HEK293 (cell line): ENCODE results near the gene CALCOCO1.

ENCODE experiments used
- GLIS1 ChIP-seq: fragments of 450-650 bp; formaldehyde crosslinking; IDR thresholded peaks from 2 replicates; pipeline ENCODE4 v1.5.1; 2016; ENCODE audit warnings: missing biosample characterization, missing genetic modification characterization
- GLIS2 ChIP-seq: fragments of 450-650 bp; formaldehyde crosslinking; IDR thresholded peaks from 2 replicates; pipeline ENCODE4 v1.5.1; 2016; ENCODE audit warnings: missing biosample characterization, missing genetic modification characterization
- KLF16 ChIP-seq: fragments of 450-650 bp; formaldehyde crosslinking; IDR thresholded peaks from 2 replicates; pipeline ENCODE4 v1.5.1; 2017; ENCODE audit warnings: missing biosample characterization, missing genetic modification characterization
- SP2 ChIP-seq: fragments of 450-650 bp; formaldehyde crosslinking; IDR thresholded peaks from 2 replicates; pipeline ENCODE4 v1.5.1; 2016; ENCODE audit warnings: missing biosample characterization, missing genetic modification characterization
- TRIM28 ChIP-seq: IDR thresholded peaks from 2 replicates; pipeline ENCODE4 v1.6.1; 2011; ENCODE audit warnings: low read length, control low read depth, borderline replicate concordance
- ZBTB48 ChIP-seq: fragments of 450-650 bp; formaldehyde crosslinking; IDR thresholded peaks from 2 replicates; pipeline ENCODE4 v1.5.1; 2016; ENCODE audit warnings: missing biosample characterization, missing genetic modification characterization
- ZFP37 ChIP-seq: fragments of 450-650 bp; formaldehyde crosslinking; IDR thresholded peaks from 2 replicates; pipeline ENCODE4 v1.5.1; 2016; ENCODE audit warnings: missing biosample characterization, missing genetic modification characterization
- ZNF10 ChIP-seq: fragments of 450-650 bp; formaldehyde crosslinking; IDR thresholded peaks from 2 replicates; pipeline ENCODE4 v1.5.1; 2017; ENCODE audit warnings: missing biosample characterization, missing genetic modification characterization
- ZNF133 ChIP-seq: fragments of 450-650 bp; formaldehyde crosslinking; IDR thresholded peaks from 2 replicates; pipeline ENCODE4 v1.5.1; 2016; ENCODE audit warnings: missing biosample characterization, missing genetic modification characterization
- ZNF169 ChIP-seq: fragments of 450-650 bp; formaldehyde crosslinking; IDR thresholded peaks from 2 replicates; pipeline ENCODE4 v1.5.1; 2016; ENCODE audit warnings: missing biosample characterization, missing genetic modification characterization
- ZNF175 ChIP-seq: fragments of 450-650 bp; formaldehyde crosslinking; IDR thresholded peaks from 2 replicates; pipeline ENCODE4 v1.5.1; 2016; ENCODE audit warnings: missing biosample characterization, missing genetic modification characterization
- ZNF211 ChIP-seq: fragments of 450-650 bp; formaldehyde crosslinking; IDR thresholded peaks from 2 replicates; pipeline ENCODE4 v1.5.1; 2016; ENCODE audit warnings: low read depth, missing biosample characterization, missing genetic modification characterization
- ZNF302 ChIP-seq: fragments of 450-650 bp; formaldehyde crosslinking; IDR thresholded peaks from 2 replicates; pipeline ENCODE4 v1.5.1; 2016; ENCODE audit warnings: missing biosample characterization, missing genetic modification characterization, low read depth
- ZNF366 ChIP-seq: fragments of 450-650 bp; formaldehyde crosslinking; conservative IDR thresholded peaks from 2 replicates; pipeline ENCODE4 v1.5.1; 2016; ENCODE audit warnings: missing biosample characterization, missing genetic modification characterization
- ZNF37A ChIP-seq: fragments of 450-650 bp; IDR thresholded peaks from 2 replicates; pipeline ENCODE4 v1.5.1; 2018; ENCODE audit warnings: missing biosample characterization, missing genetic modification characterization
- ZNF394 ChIP-seq: fragments of 450-650 bp; formaldehyde crosslinking; IDR thresholded peaks from 2 replicates; pipeline ENCODE4 v1.5.1; 2016; ENCODE audit warnings: missing biosample characterization, missing genetic modification characterization, mild to moderate bottlenecking, moderate library complexity, borderline replicate concordance
- ZNF473 ChIP-seq: fragments of 450-650 bp; formaldehyde crosslinking; IDR thresholded peaks from 2 replicates; pipeline ENCODE4 v1.5.1; 2017; ENCODE audit warnings: missing biosample characterization, missing genetic modification characterization
- ZNF501 ChIP-seq: fragments of 450-650 bp; formaldehyde crosslinking; IDR thresholded peaks from 2 replicates; pipeline ENCODE4 v1.5.1; 2016; ENCODE audit warnings: missing biosample characterization, missing genetic modification characterization
- ZNF530 ChIP-seq: fragments of 450-650 bp; formaldehyde crosslinking; IDR thresholded peaks from 2 replicates; pipeline ENCODE4 v1.5.1; 2016; ENCODE audit warnings: low read depth, missing biosample characterization, missing genetic modification characterization
- ZNF600 ChIP-seq: fragments of 450-650 bp; formaldehyde crosslinking; IDR thresholded peaks from 2 replicates; pipeline ENCODE4 v1.5.1; 2016; ENCODE audit warnings: missing biosample characterization, missing genetic modification characterization
- ZNF654 ChIP-seq: fragments of 450-650 bp; formaldehyde crosslinking; IDR thresholded peaks from 2 replicates; pipeline ENCODE4 v1.5.1; 2016; ENCODE audit warnings: low read depth, missing biosample characterization, missing genetic modification characterization
- ZNF837 ChIP-seq: fragments of 450-650 bp; formaldehyde crosslinking; IDR thresholded peaks from 2 replicates; pipeline ENCODE4 v1.5.1; 2016; ENCODE audit warnings: missing biosample characterization, missing genetic modification characterization
- ZXDB ChIP-seq: fragments of 450-650 bp; formaldehyde crosslinking; IDR thresholded peaks from 2 replicates; pipeline ENCODE4 v1.5.1; 2016; ENCODE audit warnings: missing biosample characterization, missing genetic modification characterization
- TF ChIP-seq, protein P1 (sequence below): fragments of 450-650 bp; formaldehyde crosslinking; IDR thresholded peaks from 2 replicates; pipeline ENCODE4 v1.5.1; 2017; ENCODE audit warnings: missing biosample characterization, missing genetic modification characterization
- TF ChIP-seq, protein P2 (sequence below): fragments of 450-650 bp; formaldehyde crosslinking; optimal IDR thresholded peaks from 2 replicates; pipeline ENCODE3; 2016; ENCODE audit warnings: missing biosample characterization, mild to moderate bottlenecking, missing genetic modification characterization
- TF ChIP-seq, protein P3 (sequence below): fragments of 450-650 bp; formaldehyde crosslinking; IDR thresholded peaks from 2 replicates; pipeline ENCODE4 v1.5.1; 2016; ENCODE audit warnings: missing biosample characterization, missing genetic modification characterization
- TF ChIP-seq, protein P4 (sequence below): fragments of 450-650 bp; formaldehyde crosslinking; IDR thresholded peaks from 2 replicates; pipeline ENCODE4 v1.5.1; 2016; ENCODE audit warnings: missing biosample characterization, missing genetic modification characterization
- TF ChIP-seq, protein P5 (sequence below): fragments of 450-650 bp; formaldehyde crosslinking; IDR thresholded peaks from 2 replicates; pipeline ENCODE4 v1.5.1; 2016; ENCODE audit warnings: missing biosample characterization, missing genetic modification characterization
- TF ChIP-seq, protein P6 (sequence below): fragments of 450-650 bp; IDR thresholded peaks from 2 replicates; pipeline ENCODE4 v1.5.1; 2018; ENCODE audit warnings: missing biosample characterization, missing genetic modification characterization

The CALCOCO1 gene

DNA sequence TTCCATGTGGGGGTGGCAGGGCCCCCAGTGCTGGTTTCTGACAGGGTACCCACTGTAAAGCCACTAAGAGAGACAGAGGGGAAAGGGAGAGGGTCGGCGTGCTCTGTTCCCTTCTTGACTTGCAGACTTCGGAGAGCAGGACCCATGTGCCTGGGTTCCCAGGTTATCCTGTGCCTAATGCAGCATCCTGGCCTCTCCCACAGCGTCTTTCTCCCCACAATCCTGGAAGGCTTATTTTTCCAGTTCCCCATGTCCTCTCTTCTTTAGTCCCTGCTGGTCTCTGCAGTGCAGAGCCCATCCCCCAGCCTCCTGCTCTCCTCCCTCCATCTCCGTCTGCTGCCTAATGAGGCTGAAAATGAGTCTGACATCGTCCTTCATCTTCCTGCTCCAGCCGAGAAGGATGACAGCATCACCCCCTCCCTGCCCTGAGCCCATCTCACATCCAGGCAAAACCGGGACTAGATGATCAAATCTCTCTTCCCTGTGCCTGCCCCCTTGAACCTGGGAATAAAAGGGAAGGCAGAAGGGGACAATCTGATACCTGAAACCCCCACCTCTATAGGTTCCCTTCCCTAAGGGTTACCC is 15.1 kb downstream of the CALCOCO1 start (continued):
- TF ChIP-seq, protein P1, sequence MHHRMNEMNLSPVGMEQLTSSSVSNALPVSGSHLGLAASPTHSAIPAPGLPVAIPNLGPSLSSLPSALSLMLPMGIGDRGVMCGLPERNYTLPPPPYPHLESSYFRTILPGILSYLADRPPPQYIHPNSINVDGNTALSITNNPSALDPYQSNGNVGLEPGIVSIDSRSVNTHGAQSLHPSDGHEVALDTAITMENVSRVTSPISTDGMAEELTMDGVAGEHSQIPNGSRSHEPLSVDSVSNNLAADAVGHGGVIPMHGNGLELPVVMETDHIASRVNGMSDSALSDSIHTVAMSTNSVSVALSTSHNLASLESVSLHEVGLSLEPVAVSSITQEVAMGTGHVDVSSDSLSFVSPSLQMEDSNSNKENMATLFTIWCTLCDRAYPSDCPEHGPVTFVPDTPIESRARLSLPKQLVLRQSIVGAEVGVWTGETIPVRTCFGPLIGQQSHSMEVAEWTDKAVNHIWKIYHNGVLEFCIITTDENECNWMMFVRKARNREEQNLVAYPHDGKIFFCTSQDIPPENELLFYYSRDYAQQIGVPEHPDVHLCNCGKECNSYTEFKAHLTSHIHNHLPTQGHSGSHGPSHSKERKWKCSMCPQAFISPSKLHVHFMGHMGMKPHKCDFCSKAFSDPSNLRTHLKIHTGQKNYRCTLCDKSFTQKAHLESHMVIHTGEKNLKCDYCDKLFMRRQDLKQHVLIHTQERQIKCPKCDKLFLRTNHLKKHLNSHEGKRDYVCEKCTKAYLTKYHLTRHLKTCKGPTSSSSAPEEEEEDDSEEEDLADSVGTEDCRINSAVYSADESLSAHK (tag by site-specific recombination) = no peak
- TF ChIP-seq TRIM28 (peak; percentile 43; the same call in 1 of the 2 replicates), ZNF366 (tag by site-specific recombination) (peak; percentile 53), ZNF10 (tag by site-specific recombination) (no peak), ZNF302 (tag by site-specific recombination) (no peak), ZNF169 (tag by site-specific recombination) (no peak), ZXDB (tag by site-specific recombination) (no peak), KLF16 (tag by site-specific recombination) (no peak), ZNF600 (tag by site-specific recombination) (peak; percentile 87; the same call in 1 of the 2 replicates), ZNF37A (tag by site-specific recombination) (no peak), ZNF211 (tag by site-specific recombination) (no peak), ZNF473 (tag by site-specific recombination) (no peak), ZNF133 (no peak), ZNF501 (tag by site-specific recombination) (no peak), ZFP37 (tag by site-specific recombination) (no peak), ZNF837 (tag by site-specific recombination) (no peak), SP2 (tag by site-specific recombination) (no peak), GLIS2 (tag by site-specific recombination) (no peak), ZNF530 (tag by site-specific recombination) (no peak), ZNF654 (tag by site-specific recombination) (no peak), ZNF394 (tag by site-specific recombination) (no peak; the same call in 1 of the 2 replicates), ZBTB48 (tag by site-specific recombination) (peak; percentile 17; the same call in 1 of the 2 replicates), GLIS1 (peak; percentile 74), ZNF175 (tag by site-specific recombination) (no peak)
- TF ChIP-seq, protein P2, sequence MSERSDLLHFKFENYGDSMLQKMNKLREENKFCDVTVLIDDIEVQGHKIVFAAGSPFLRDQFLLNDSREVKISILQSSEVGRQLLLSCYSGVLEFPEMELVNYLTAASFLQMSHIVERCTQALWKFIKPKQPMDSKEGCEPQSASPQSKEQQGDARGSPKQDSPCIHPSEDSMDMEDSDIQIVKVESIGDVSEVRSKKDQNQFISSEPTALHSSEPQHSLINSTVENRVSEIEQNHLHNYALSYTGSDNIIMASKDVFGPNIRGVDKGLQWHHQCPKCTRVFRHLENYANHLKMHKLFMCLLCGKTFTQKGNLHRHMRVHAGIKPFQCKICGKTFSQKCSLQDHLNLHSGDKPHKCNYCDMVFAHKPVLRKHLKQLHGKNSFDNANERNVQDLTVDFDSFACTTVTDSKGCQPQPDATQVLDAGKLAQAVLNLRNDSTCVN = no peak
- TF ChIP-seq, protein P3, sequence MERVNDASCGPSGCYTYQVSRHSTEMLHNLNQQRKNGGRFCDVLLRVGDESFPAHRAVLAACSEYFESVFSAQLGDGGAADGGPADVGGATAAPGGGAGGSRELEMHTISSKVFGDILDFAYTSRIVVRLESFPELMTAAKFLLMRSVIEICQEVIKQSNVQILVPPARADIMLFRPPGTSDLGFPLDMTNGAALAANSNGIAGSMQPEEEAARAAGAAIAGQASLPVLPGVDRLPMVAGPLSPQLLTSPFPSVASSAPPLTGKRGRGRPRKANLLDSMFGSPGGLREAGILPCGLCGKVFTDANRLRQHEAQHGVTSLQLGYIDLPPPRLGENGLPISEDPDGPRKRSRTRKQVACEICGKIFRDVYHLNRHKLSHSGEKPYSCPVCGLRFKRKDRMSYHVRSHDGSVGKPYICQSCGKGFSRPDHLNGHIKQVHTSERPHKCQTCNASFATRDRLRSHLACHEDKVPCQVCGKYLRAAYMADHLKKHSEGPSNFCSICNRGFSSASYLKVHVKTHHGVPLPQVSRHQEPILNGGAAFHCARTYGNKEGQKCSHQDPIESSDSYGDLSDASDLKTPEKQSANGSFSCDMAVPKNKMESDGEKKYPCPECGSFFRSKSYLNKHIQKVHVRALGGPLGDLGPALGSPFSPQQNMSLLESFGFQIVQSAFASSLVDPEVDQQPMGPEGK (tag by site-specific recombination) = peak; percentile 71; the same call in 1 of the 2 replicates
- TF ChIP-seq, protein P4, sequence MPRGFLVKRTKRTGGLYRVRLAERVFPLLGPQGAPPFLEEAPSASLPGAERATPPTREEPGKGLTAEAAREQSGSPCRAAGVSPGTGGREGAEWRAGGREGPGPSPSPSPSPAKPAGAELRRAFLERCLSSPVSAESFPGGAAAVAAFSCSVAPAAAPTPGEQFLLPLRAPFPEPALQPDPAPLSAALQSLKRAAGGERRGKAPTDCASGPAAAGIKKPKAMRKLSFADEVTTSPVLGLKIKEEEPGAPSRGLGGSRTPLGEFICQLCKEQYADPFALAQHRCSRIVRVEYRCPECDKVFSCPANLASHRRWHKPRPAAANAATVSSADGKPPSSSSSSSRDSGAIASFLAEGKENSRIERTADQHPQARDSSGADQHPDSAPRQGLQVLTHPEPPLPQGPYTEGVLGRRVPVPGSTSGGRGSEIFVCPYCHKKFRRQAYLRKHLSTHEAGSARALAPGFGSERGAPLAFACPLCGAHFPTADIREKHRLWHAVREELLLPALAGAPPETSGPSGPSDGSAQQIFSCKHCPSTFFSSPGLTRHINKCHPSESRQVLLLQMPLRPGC (tag by site-specific recombination) = no peak; the same call in 1 of the 2 replicates
- TF ChIP-seq, protein P5, sequence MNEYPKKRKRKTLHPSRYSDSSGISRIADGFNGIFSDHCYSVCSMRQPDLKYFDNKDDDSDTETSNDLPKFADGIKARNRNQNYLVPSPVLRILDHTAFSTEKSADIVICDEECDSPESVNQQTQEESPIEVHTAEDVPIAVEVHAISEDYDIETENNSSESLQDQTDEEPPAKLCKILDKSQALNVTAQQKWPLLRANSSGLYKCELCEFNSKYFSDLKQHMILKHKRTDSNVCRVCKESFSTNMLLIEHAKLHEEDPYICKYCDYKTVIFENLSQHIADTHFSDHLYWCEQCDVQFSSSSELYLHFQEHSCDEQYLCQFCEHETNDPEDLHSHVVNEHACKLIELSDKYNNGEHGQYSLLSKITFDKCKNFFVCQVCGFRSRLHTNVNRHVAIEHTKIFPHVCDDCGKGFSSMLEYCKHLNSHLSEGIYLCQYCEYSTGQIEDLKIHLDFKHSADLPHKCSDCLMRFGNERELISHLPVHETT (tag by site-specific recombination) = peak; percentile 56; the same call in 1 of the 2 replicates
- TF ChIP-seq, protein P6, sequence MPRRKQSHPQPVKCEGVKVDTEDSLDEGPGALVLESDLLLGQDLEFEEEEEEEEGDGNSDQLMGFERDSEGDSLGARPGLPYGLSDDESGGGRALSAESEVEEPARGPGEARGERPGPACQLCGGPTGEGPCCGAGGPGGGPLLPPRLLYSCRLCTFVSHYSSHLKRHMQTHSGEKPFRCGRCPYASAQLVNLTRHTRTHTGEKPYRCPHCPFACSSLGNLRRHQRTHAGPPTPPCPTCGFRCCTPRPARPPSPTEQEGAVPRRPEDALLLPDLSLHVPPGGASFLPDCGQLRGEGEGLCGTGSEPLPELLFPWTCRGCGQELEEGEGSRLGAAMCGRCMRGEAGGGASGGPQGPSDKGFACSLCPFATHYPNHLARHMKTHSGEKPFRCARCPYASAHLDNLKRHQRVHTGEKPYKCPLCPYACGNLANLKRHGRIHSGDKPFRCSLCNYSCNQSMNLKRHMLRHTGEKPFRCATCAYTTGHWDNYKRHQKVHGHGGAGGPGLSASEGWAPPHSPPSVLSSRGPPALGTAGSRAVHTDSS (tag by site-specific recombination) = peak; percentile 74
